Adrenal gland (tissue), 5 donors: ENCODE data around the gene VEPH1.

Experiments used
- CTCF ChIP-seq, 6 experiments: fragments of 450-650 bp in 4 of 6; fragments of 200-600 bp in 2 of 6; sonication (generic) in 1 of 6; IDR thresholded peaks; 1 replicate in 5 of 6; 2 replicates in 1 of 6; pipeline versions ENCODE4 v1.5.1 to v1.8.0; 2016 to 2021; ENCODE audit warnings: antibody characterized with exemption in 6 of 6, mild to moderate bottlenecking in 2 of 6, moderate library complexity in 1 of 6
- POLR2A ChIP-seq, 2 donors: fragments of 450-650 bp; IDR thresholded peaks; one replicate each; pipeline ENCODE4 v1.6.1; 2017; ENCODE audit warnings: antibody characterized with exemption in 2 of 2, mild to moderate bottlenecking in 2 of 2, moderate library complexity in 1 of 2
- donor health status: DM: no; HTN: no; CAD: no.

GRCh38 chr3:157240408-157240807 lies 262.8 kb downstream of the VEPH1 start:
- TF ChIP-seq CTCF (IDR thresholded peaks at IDR 0.05) (no peak), POLR2A (IDR thresholded peaks at IDR 0.05) (no peak)
